Right lobe of liver (tissue), 6 donors: ENCODE data around the gene SLC26A11. TPM values are rescaled to one million over a fixed set of nuclear protein-coding genes. Genes with fewer than 3 reads are reported as not detected.

Experiments
- ATAC-seq, 4 donors: fragments of 200-7000 bp; cut with Tn5 transposase; one replicate each; pipeline ENCODE4 v1.9.1; 2020; ENCODE audit warnings: mild to moderate bottlenecking in 4 of 4, moderate library complexity in 4 of 4
- DNase-seq, 3 donors: peaks; one replicate each; pipeline ENCODE4 v3.0.0-alpha.2; 2020
- H3K27ac ChIP-seq, 3 donors: fragments of 200-600 bp; one replicate each; pipeline ENCODE4 v1.8.0; 2022
- H3K27me3 ChIP-seq, 2 donors: fragments of 200-600 bp; one replicate each; pipeline ENCODE4 v1.8.0; 2022
- H3K36me3 ChIP-seq, 4 donors: fragments of 200-600 bp; sonication (generic) in 1 of 4; one replicate each; pipeline versions ENCODE4 v1.5.1 to v1.8.0; 2017 to 2022; ENCODE audit warnings: control low read depth in 1 of 4
- H3K4me1 ChIP-seq, 4 donors: fragments of 200-600 bp; sonication (generic) in 1 of 4; one replicate each; pipeline versions ENCODE4 v1.5.1 to v1.8.0; 2017 to 2022; ENCODE audit warnings: control low read depth in 1 of 4
- H3K4me3 ChIP-seq, 3 donors: fragments of 200-600 bp; one replicate each; pipeline ENCODE4 v1.8.0; 2022
- H3K9me3 ChIP-seq, 4 donors: fragments of 200-600 bp; sonication (generic) in 1 of 4; one replicate each; pipeline versions ENCODE4 v1.5.1 to v1.8.0; 2017 to 2022; ENCODE audit warnings: control low read depth in 1 of 4
- CTCF ChIP-seq, 4 donors: fragments of 200-600 bp in 3 of 4; fragments of 450-650 bp in 1 of 4; IDR thresholded peaks; one replicate each; pipeline versions ENCODE4 v1.5.1 to v1.8.0; 2016 to 2022; ENCODE audit warnings: antibody characterized with exemption in 4 of 4, mild to moderate bottlenecking in 2 of 4
- POLR2A ChIP-seq: fragments of 450-650 bp; IDR thresholded peaks from one replicate; pipeline ENCODE4 v1.6.1; 2017; ENCODE audit warnings: antibody characterized with exemption, mild to moderate bottlenecking
- WGBS: methylation state at CpG from one replicate; pipeline ENCODE4 v1.1.6; 2018; ENCODE audit warnings: low coverage, low lambda C conversion rate; ENCODE audit not compliant: insufficient coverage; ENCODE audit errors: missing lambda C conversion rate; 5-methylcytosine and 5-hydroxymethylcytosine counted together
- intact Hi-C, 2 donors: fragments of 100-400 bp; cut with DNase I; formaldehyde crosslinking; loops; one replicate each; pipeline versions ENCODE4 v1.11.2 to v1.14.1; 2022
- total RNA-seq, 6 experiments: library from RNA; depleted of rRNA in 2 of 6; stranded (reverse); fragments of >200 nt in 2 of 6; fragmentation: NEBNext Ultra II Directional in 3 of 6; extraction: Animal tissue kit (Norgen Biotek cat#: 25700) in 3 of 6; gene quantifications; one replicate each; pipeline versions ENCODE4 v1.1.0 to v1.2.4, GENCODE V29; 2016 to 2023
- donor health status: DM: no; HTN: yes; CAD: no.
- donor health status: DM: no; HTN: no; CAD: no.
- donor health status: DM: no; HTN: no; CAD: no.
- donor health status: DM: no; HTN: yes; CAD: no.
- donor health status: DM: no; HTN: yes; CAD: no.

The SLC26A11 gene
- total RNA-seq, 6 experiments from 2014 or later = 5.8 to 9.8 (median 6.5) TPM

GRCh38 chr17:80223838-80224497 is 3.7 kb downstream of the SLC26A11 start:
- 85% methylated on average over 10 of the region's 11 CpGs for WGBS
- intact Hi-C loops = no loop called here
- DNase-seq = no peak

GRCh38 chr17:80224683-80225082 is 4.5 kb downstream of the SLC26A11 start:
- H3K27me3 ChIP-seq = no peaks in the 10 kb centered on the region
- TF ChIP-seq CTCF (IDR thresholded peaks at IDR 0.05) (no peak), POLR2A (no peak)
- H3K4me3 ChIP-seq = no peak overlapping the region
- WGBS = 100% methylated on average over 1 of the region's 6 CpGs
- peaks cover 0 to 6% (median 0%) of the 10 kb centered on the region in 4 donors for H3K4me1 ChIP-seq
- no peaks in the 10 kb centered on the region for H3K9me3 ChIP-seq
- DNase-seq (no peak), ATAC-seq (no peak)
- H3K27ac ChIP-seq = no peak overlapping the region
- no peaks in the 10 kb centered on the region for H3K36me3 ChIP-seq
- intact Hi-C loops = no loop called here

More at GRCh38 chr17:80223838-80224497, 3.7 kb downstream of the SLC26A11 start:
- H3K27ac ChIP-seq = no peak overlapping the region
- peaks cover 0 to 6% (median 2%) of the 10 kb centered on the region in 4 donors for H3K4me1 ChIP-seq
- no peak for ATAC-seq
- no peaks in the 10 kb centered on the region for H3K27me3 ChIP-seq
- TF ChIP-seq CTCF (IDR thresholded peaks at IDR 0.05) (no peak), POLR2A (no peak)
- H3K36me3 ChIP-seq = no peaks in the 10 kb centered on the region
- no peaks in the 10 kb centered on the region for H3K9me3 ChIP-seq
- no peak overlapping the region for H3K4me3 ChIP-seq

GRCh38 chr17:80225230-80225629 is 5.0 kb downstream of the SLC26A11 start:
- Histone ChIP-seq H3K36me3 (no peaks in the 10 kb centered on the region), H3K27me3 (no peaks in the 10 kb centered on the region), H3K9me3 (no peaks in the 10 kb centered on the region), H3K4me1 (peaks cover 0 to 6% (median 0%) of the 10 kb centered on the region in 4 donors), H3K4me3 (no peak overlapping the region), H3K27ac (no peak overlapping the region)
- no peak for DNase-seq
- 92% methylated on average over 2 of the region's 6 CpGs for WGBS
- no peak for ATAC-seq
- TF ChIP-seq CTCF (IDR thresholded peaks at IDR 0.05) = no peak
- TF ChIP-seq POLR2A = no peak
- intact Hi-C loops = no loop called here

GRCh38 chr17:80227156-80227555 is 6.9 kb downstream of the SLC26A11 start:
- 100% methylated on average over 4 of the region's 4 CpGs for WGBS
- intact Hi-C loops = no loop called here
- H3K9me3 ChIP-seq = peaks cover 0 to 3% (median under 1%) of the 10 kb centered on the region in 4 donors

More at GRCh38 chr17:80227156-80227555, 6.9 kb downstream of the SLC26A11 start:
- H3K27ac ChIP-seq = no peak overlapping the region
- TF ChIP-seq CTCF (IDR thresholded peaks at IDR 0.05) = no peak
- TF ChIP-seq POLR2A = no peak
- no peak overlapping the region for H3K4me3 ChIP-seq
- H3K36me3 ChIP-seq = no peaks in the 10 kb centered on the region
- no peaks in the 10 kb centered on the region for H3K4me1 ChIP-seq
- H3K27me3 ChIP-seq = no peaks in the 10 kb centered on the region
- DNase-seq = no peak
- ATAC-seq = no peak
